Measurements from ENCODE around the gene RAP1GAP2.

- TF ChIP-seq CTCF (IDR thresholded peaks at IDR 0.05; ENCODE audit: low read length) (no peak), EZH2 (IDR thresholded peaks at IDR 0.05; ENCODE audit: borderline replicate concordance, low read length) (no peak)
These were observed 243.5 kb downstream of the RAP1GAP2 start for GRCh38 chr17:3039736-3040135.

Data from OCI-LY1 (cell line).